WTC11 (cell line): ENCODE data around the gene ALDH3B1. TPM values are rescaled to one million over a fixed set of nuclear protein-coding genes. Genes with fewer than 3 reads are reported as not detected.

Source experiments
- ATAC-seq: fragments of 200-7000 bp; cut with Tn5 transposase; 2 replicates; pipeline ENCODE4 v1.10.0; 2021; ENCODE audit warnings: mild to moderate bottlenecking, moderate library complexity
- CTCF ChIA-PET: fragments of 300-600 bp; sonication (Branson Sonifier 250); formaldehyde crosslinking; loops from one replicate; lab custom pipeline; 2021; ENCODE audit warnings: antibody characterized with exemption; lab: Charles Lee
- POLR2A ChIA-PET: fragments of 350-600 bp; sonication (Branson Sonifier 250); formaldehyde crosslinking; loops from one replicate; lab custom pipeline; 2021; ENCODE audit warnings: antibody characterized with exemption; lab: Charles Lee
- DNase-seq: peaks from one replicate; pipeline ENCODE4 v3.0.0; 2021; ENCODE audit warnings: low spot score
- H3K27ac Mint-ChIP-seq: 2 replicates; pipeline ENCODE4 v1.8.0; 2021; ENCODE audit warnings: mixed read lengths
- H3K27me3 Mint-ChIP-seq: 2 replicates; pipeline ENCODE4 v1.8.0; 2021; ENCODE audit warnings: low read depth, mild to moderate bottlenecking, moderate library complexity, mixed read lengths
- H3K36me3 Mint-ChIP-seq: 2 replicates; pipeline ENCODE4 v1.8.0; 2021; ENCODE audit warnings: mixed read lengths
- H3K4me1 Mint-ChIP-seq: 2 replicates; pipeline ENCODE4 v1.8.0; 2022; ENCODE audit warnings: mixed read lengths
- H3K4me3 Mint-ChIP-seq: 2 replicates; pipeline ENCODE4 v1.8.0; 2021; ENCODE audit warnings: mild to moderate bottlenecking, moderate library complexity, mixed read lengths
- H3K9me3 Mint-ChIP-seq: 2 replicates; pipeline ENCODE4 v1.8.0; 2021; ENCODE audit warnings: mixed read lengths
- ARID4B ChIP-seq: sonication (generic); formaldehyde crosslinking; IDR thresholded peaks from 2 replicates; pipeline ENCODE4 v1.8.0; 2023; ENCODE audit warnings: missing genetic modification reagents, mild to moderate bottlenecking, borderline replicate concordance
- ERG ChIP-seq: fragments of 250-450 bp; sonication (Bioruptor Pico); IDR thresholded peaks from 2 replicates; pipeline ENCODE4 v1.8.0; 2021; ENCODE audit warnings: mild to moderate bottlenecking
- ETV6 ChIP-seq: sonication (generic); formaldehyde crosslinking; IDR thresholded peaks from 2 replicates; pipeline ENCODE4 v1.8.1; 2022; ENCODE audit warnings: mild to moderate bottlenecking, missing genetic modification reagents
- FOXP1 ChIP-seq: sonication (generic); formaldehyde crosslinking; IDR thresholded peaks from 2 replicates; pipeline ENCODE4 v1.8.0; 2022; ENCODE audit warnings: missing genetic modification reagents, mild to moderate bottlenecking, moderate library complexity, borderline replicate concordance
- SP1 ChIP-seq: sonication (generic); formaldehyde crosslinking; conservative IDR thresholded peaks from 2 replicates; pipeline ENCODE4 v1.8.1; 2022; ENCODE audit warnings: missing genetic modification reagents
- TEAD4 ChIP-seq: sonication (generic); formaldehyde crosslinking; IDR thresholded peaks from 2 replicates; pipeline ENCODE4 v1.8.0; 2022; ENCODE audit warnings: mild to moderate bottlenecking, missing genetic modification reagents
- ZNF232 ChIP-seq: sonication (generic); formaldehyde crosslinking; IDR thresholded peaks from 2 replicates; pipeline ENCODE4 v1.8.0; 2022; ENCODE audit warnings: mild to moderate bottlenecking, missing genetic modification reagents
- ZNF425 ChIP-seq: fragments of 250-450 bp; sonication (Bioruptor Pico); conservative IDR thresholded peaks from 2 replicates; pipeline ENCODE4 v1.9.0; 2021; ENCODE audit warnings: mild to moderate bottlenecking
- ZNF532 ChIP-seq: fragments of 250-450 bp; sonication (Bioruptor Pico); IDR thresholded peaks from 2 replicates; pipeline ENCODE4 v1.9.0; 2021; ENCODE audit warnings: mild to moderate bottlenecking, borderline replicate concordance
- ZSCAN18 ChIP-seq: fragments of 250-450 bp; sonication (Bioruptor Pico); IDR thresholded peaks from 2 replicates; pipeline ENCODE4 v2.1.2; 2022; ENCODE audit warnings: mild to moderate bottlenecking, moderate library complexity
- total RNA-seq: library from RNA; stranded (reverse); gene quantifications from 3 replicates; pipeline ENCODE4 v1.2.3, GENCODE V29; 2021

ALDH3B1 gene
- total RNA-seq, 1 experiment from 2014 or later: 0.46 TPM

- TF ChIP-seq ZNF425 (CRISPR knock-in tag) (no peak), ZNF232 (CRISPR knock-in tag) (no peak)
- TF ChIP-seq, all 79 proteins: peak for 0
Measured at GRCh38 chr11:68027667-68028066, 17.5 kb downstream of the ALDH3B1 start (continued).

GRCh38 chr11:68028802-68029545 is 18.8 kb downstream of the ALDH3B1 start:
- Mint-ChIP-seq H3K27me3 (no peaks in the 10 kb centered on the region), H3K9me3 (no peaks in the 10 kb centered on the region), H3K36me3 (peaks cover 5% of the 10 kb centered on the region; the same call in 1 of the 2 replicates), H3K27ac (peak overlapping the region; percentile 61), H3K4me3 (peak overlapping the region; percentile 96), H3K4me1 (peaks cover 19% of the 10 kb centered on the region)
- no peak for DNase-seq
- TF ChIP-seq ERG (CRISPR knock-in tag) (no peak), FOXP1 (no peak), TEAD4 (no peak), ARID4B (no peak), ETV6 (no peak), ZSCAN18 (CRISPR knock-in tag) (no peak), ZNF532 (CRISPR knock-in tag) (no peak), SP1 (no peak)
- POLR2A ChIA-PET: no interaction called here
- no peak for ATAC-seq
- CTCF ChIA-PET: interaction anchor here (0.6 to 0.7 kb wide), 3 partner anchors 7 to 414 kb away, joined by 3 to 10 read pairs (median 4); no protein-coding TSS in a partner anchor
